ENCODE results near the gene FBXO2.

DNA sequence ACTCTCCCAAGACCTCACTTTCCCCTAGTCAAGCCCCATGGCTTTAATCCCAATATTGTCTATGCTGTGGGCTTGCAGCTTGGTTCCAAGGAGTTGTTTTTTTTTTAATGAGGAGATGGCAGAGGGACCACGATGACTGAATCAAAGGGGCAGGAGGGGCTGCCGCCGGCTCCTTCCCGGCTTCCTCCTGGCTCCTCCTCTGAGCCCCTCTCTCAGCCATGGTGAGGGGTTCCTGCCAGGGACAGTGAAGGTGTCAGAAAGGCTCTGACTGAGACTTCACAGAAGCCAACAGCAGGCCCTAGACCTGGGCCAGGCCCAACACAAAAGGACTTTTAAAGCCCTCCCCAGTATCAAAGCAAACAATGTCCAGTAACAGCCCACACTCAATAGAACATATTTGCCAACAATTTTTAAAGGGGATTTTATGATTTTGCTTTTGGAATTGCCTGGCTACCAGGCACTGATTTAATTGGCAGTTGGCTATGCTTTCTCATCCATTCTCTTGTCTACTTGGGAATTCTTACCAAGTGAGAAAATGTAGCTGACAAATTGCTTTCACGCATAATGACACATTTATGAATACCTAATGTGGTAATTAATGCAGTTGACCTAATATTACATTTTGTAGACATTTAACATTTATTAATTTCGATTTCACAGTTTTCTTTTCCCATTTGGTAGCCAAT lies 54.2 kb downstream of the FBXO2 start:
- TF ChIP-seq, protein P1, sequence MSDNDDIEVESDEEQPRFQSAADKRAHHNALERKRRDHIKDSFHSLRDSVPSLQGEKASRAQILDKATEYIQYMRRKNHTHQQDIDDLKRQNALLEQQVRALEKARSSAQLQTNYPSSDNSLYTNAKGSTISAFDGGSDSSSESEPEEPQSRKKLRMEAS (IDR thresholded peaks at IDR 0.05) = no peak
- TF ChIP-seq CREB1 (IDR thresholded peaks at IDR 0.05; ENCODE audit: low read depth) = no peak
- TF ChIP-seq, protein P2, sequence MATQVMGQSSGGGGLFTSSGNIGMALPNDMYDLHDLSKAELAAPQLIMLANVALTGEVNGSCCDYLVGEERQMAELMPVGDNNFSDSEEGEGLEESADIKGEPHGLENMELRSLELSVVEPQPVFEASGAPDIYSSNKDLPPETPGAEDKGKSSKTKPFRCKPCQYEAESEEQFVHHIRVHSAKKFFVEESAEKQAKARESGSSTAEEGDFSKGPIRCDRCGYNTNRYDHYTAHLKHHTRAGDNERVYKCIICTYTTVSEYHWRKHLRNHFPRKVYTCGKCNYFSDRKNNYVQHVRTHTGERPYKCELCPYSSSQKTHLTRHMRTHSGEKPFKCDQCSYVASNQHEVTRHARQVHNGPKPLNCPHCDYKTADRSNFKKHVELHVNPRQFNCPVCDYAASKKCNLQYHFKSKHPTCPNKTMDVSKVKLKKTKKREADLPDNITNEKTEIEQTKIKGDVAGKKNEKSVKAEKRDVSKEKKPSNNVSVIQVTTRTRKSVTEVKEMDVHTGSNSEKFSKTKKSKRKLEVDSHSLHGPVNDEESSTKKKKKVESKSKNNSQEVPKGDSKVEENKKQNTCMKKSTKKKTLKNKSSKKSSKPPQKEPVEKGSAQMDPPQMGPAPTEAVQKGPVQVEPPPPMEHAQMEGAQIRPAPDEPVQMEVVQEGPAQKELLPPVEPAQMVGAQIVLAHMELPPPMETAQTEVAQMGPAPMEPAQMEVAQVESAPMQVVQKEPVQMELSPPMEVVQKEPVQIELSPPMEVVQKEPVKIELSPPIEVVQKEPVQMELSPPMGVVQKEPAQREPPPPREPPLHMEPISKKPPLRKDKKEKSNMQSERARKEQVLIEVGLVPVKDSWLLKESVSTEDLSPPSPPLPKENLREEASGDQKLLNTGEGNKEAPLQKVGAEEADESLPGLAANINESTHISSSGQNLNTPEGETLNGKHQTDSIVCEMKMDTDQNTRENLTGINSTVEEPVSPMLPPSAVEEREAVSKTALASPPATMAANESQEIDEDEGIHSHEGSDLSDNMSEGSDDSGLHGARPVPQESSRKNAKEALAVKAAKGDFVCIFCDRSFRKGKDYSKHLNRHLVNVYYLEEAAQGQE (IDR thresholded peaks at IDR 0.05; ENCODE audit: low read depth) = no peak
- TF ChIP-seq RAD21 (IDR thresholded peaks at IDR 0.05; ENCODE audit: low read depth) = no peak
- no peak for TF ChIP-seq NFIC (IDR thresholded peaks at IDR 0.05)
- TF ChIP-seq TAF1 (IDR thresholded peaks at IDR 0.05; ENCODE audit: low read depth) = no peak
- TF ChIP-seq FOXM1 (IDR thresholded peaks at IDR 0.05; ENCODE audit: borderline replicate concordance, low read depth) = no peak
- no peak for TF ChIP-seq TCF12 (IDR thresholded peaks at IDR 0.05; ENCODE audit: low read depth)
- no peak for TF ChIP-seq YY1 (IDR thresholded peaks at IDR 0.05; ENCODE audit: low read depth)
- TF ChIP-seq CEBPB (IDR thresholded peaks at IDR 0.05) = no peak
- no peak for TF ChIP-seq EP300 (IDR thresholded peaks at IDR 0.05; ENCODE audit: borderline replicate concordance)
- TF ChIP-seq, protein P3, sequence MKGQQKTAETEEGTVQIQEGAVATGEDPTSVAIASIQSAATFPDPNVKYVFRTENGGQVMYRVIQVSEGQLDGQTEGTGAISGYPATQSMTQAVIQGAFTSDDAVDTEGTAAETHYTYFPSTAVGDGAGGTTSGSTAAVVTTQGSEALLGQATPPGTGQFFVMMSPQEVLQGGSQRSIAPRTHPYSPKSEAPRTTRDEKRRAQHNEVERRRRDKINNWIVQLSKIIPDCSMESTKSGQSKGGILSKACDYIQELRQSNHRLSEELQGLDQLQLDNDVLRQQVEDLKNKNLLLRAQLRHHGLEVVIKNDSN (IDR thresholded peaks at IDR 0.05) = no peak
